ENCODE measurements around the gene GMPR. TPM values are rescaled to one million over a fixed set of nuclear protein-coding genes. Genes with fewer than 3 reads are reported as not detected.

GMPR gene
- under 1 TPM; 0.48 to 0.55 TPM for total RNA-seq

DNA sequence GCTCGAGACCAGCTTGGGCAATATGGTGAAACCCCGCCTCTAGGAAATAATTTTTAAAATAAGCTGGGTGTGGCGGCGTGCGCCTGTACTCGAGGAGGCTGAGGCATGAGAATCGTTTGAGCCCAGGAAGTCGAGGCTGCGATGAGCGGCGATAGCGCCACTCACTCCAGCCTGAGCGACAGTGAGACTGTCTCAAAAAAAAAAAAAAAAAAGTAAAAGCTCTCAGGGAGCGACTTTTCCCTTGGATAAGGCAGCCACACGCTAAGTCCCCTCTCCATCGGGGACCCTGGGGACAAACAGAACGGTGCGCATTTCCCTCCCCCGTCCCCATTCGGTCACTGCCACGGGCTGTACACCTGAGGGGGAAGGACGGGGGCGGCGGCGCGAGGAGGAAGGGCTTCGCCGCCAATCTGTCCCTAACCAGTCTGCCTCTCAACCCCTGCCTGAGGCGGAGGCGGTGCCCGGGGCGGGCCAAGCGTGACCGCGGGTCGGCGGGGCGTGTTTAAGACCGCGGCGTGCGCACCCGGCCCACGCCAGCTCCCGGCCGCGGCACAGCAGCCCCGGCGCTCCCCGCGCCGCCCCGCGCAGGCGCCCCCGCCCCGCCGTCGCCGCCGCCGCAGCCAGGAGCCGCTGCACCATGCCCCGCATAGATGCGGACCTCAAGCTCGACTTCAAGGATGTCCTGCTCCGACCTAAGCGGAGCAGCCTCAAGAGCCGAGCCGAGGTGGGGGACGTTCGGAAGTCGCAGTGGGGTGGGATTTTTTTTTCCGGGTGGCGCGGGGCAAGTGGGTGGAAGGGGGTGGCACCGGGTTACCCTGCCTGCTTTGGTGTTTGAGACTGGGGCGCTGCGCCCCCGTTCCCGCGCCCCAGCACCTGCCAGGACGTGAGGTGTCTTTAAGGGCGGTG is at the start of gene GMPR:
GMPR (plus strand) TSS at position 531 of the 906 bp plus-strand sequence; CDS start at position 638, 107 bp downstream.

Other genes with a start within 250 kb of the GMPR start
- gene MYLIP, start 109.5 kb upstream of the GMPR start, total RNA-seq: 10 to 100 TPM; 16.9 to 18.0 TPM